K562 treated with DMSO at 1 percent for 12 hours (cell line): ENCODE data around the gene PLBD2. TPM values are rescaled to one million over a fixed set of nuclear protein-coding genes. Genes with fewer than 3 reads are reported as not detected.

Experiments used
- total RNA-seq: library from RNA; unstranded; fragments of 300-600 nt; gene quantifications from 2 replicates; pipeline ENCODE4 v1.2.3, GENCODE V29; 2022; ENCODE audit not compliant: insufficient read depth

Gene PLBD2
- 12.1 and 54.0 TPM in 2 replicates for total RNA-seq

GRCh38 chr12:113358381-113359132 lies at the start of gene PLBD2:
TSS of gene PLBD2 (plus strand) at chr12:113358587. CDS start at chr12:113358601, 14 bp downstream.

GRCh38 chr12:113334786-113335539 lies 23.4 kb upstream of the PLBD2 start, which contains the start of gene SLC8B1:
TSS of gene SLC8B1 (minus strand) at chr12:113335109. CDS start at chr12:113332878, 2,231 bp downstream.

GRCh38 chr12:113403435-113404415 lies 45.3 kb downstream of the PLBD2 start, which contains the start of gene SDS:
TSS of gene SDS (minus strand) at chr12:113403887. CDS start at chr12:113399708, 4,179 bp downstream.

GRCh38 chr12:113422030-113422885 lies 63.9 kb downstream of the PLBD2 start, which contains the start of gene SDSL:
TSS of gene SDSL (plus strand) at chr12:113422380. CDS start at chr12:113427983, 5,603 bp downstream.

Other genes with a start within 250 kb of the PLBD2 start
- gene RASAL1, start 222.8 kb upstream of the PLBD2 start, total RNA-seq = not detected in 2 replicates
- gene CFAP73, start 208.9 kb upstream of the PLBD2 start, total RNA-seq = not detected in 2 replicates
- 59.7 and 67.4 TPM in 2 replicates for gene DDX54, start 173.1 kb upstream of the PLBD2 start, total RNA-seq
- 29.8 and 38.9 TPM in 2 replicates for gene RITA1, start 172.9 kb upstream of the PLBD2 start, total RNA-seq
- gene TPCN1, start 137.1 kb upstream of the PLBD2 start, total RNA-seq = 11.4 and 33.7 TPM in 2 replicates
- 21.8 and 41.2 TPM in 2 replicates for gene SLC8B1, start 23.5 kb upstream of the PLBD2 start, total RNA-seq
- 0.57 TPM in 1 of 2 replicates, not detected in the other for gene SDS, start 45.3 kb downstream of the PLBD2 start, total RNA-seq
- 14.8 and 18.2 TPM in 2 replicates for gene SDSL, start 63.8 kb downstream of the PLBD2 start, total RNA-seq
- gene LHX5, start 113.3 kb downstream of the PLBD2 start, total RNA-seq = not detected in 2 replicates